Ishikawa (cell line): ENCODE data around the gene NAPB.

Experiments
- EP300 ChIP-seq: IDR thresholded peaks from 2 replicates; pipeline ENCODE4 v1.6.1; 2012; ENCODE audit warnings: borderline replicate concordance
- TAF1 ChIP-seq: IDR thresholded peaks from 2 replicates; pipeline ENCODE4 v1.6.1; 2012; ENCODE audit warnings: low read depth, mild to moderate bottlenecking
- TF ChIP-seq, protein P1 (sequence below): IDR thresholded peaks from 2 replicates; pipeline ENCODE4 v1.6.1; 2012

DNA sequence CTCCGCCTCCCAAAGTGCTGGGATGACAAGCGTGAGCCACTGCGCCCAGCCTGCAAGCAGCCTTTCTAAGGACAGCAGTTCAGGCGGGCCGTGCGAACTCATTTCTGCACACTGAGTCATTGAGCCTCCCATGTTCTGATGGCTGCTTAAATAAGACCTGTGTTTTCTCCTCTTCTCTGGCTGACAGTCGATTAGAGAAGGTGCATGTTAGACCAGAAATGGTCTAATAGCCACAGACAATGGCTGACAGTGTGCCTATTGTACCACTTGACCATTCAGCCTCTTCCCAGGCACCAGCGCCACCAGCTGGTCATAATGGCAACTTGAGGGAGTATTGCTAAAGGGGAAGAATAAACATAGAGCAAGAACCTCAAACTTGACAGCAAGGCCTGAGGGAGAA is 25.2 kb upstream of the NAPB start:
- TF ChIP-seq TAF1 (no peak), EP300 (no peak)
- TF ChIP-seq, protein P1, sequence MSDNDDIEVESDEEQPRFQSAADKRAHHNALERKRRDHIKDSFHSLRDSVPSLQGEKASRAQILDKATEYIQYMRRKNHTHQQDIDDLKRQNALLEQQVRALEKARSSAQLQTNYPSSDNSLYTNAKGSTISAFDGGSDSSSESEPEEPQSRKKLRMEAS = no peak
